Measurements from ENCODE around the gene OSBPL3. TPM values are rescaled to one million over a fixed set of nuclear protein-coding genes. Genes with fewer than 3 reads are reported as not detected.

The OSBPL3 gene
- total RNA-seq, 4 donors from 2014 or later = 8.9 to 22.6 (median 13.7) TPM

DNA sequence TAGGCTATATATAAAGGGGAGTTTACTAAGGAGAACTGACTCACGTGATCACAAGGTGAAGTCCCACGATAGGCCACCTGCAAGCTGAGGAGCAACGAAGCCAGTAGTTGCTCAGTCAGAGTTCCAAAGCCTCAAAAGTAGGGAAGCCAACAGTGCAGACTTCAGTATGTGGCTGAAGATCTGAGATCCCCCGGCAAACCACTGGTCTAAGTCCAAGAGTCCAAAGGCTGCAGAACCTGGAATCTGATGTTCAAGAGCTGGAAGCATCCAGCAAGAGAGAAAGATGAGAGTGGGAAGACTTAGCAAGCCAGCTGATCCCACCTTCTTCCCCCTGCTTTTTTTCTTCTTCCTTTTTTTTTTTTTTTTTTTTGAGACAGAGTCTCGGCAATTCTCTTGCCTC lies 195.7 kb downstream of the OSBPL3 start:
- 89 to 96% methylated on average over 5 of the region's 5 CpGs for WGBS, 2 donors
- no peak for TF ChIP-seq CTCF (IDR thresholded peaks at IDR 0.05)
- TF ChIP-seq POLR2A (IDR thresholded peaks at IDR 0.05) = no peak
- Histone ChIP-seq H3K27me3 (no peaks in the 10 kb centered on the region), H3K4me1 (no peaks in the 10 kb centered on the region), H3K4me3 (no peak overlapping the region), H3K27ac (no peak overlapping the region), H3K36me3 (no peaks in the 10 kb centered on the region), H3K9me3 (no peaks in the 10 kb centered on the region)
- intact Hi-C loops (cut with DNase I) = no loop called here
- DNase-seq = no peak

GRCh38 chr7:24783698-24784097 lies 196.3 kb downstream of the OSBPL3 start:
- 73 to 79% methylated on average over 2 of the region's 2 CpGs for WGBS, 2 donors
- Histone ChIP-seq H3K36me3 (no peaks in the 10 kb centered on the region), H3K9me3 (no peaks in the 10 kb centered on the region), H3K27me3 (no peaks in the 10 kb centered on the region), H3K27ac (no peak overlapping the region), H3K4me1 (no peaks in the 10 kb centered on the region), H3K4me3 (no peak overlapping the region)
- no peak for DNase-seq
- intact Hi-C loops (cut with DNase I) = no loop called here
- TF ChIP-seq POLR2A (IDR thresholded peaks at IDR 0.05) (no peak), CTCF (IDR thresholded peaks at IDR 0.05) (no peak)

DNA sequence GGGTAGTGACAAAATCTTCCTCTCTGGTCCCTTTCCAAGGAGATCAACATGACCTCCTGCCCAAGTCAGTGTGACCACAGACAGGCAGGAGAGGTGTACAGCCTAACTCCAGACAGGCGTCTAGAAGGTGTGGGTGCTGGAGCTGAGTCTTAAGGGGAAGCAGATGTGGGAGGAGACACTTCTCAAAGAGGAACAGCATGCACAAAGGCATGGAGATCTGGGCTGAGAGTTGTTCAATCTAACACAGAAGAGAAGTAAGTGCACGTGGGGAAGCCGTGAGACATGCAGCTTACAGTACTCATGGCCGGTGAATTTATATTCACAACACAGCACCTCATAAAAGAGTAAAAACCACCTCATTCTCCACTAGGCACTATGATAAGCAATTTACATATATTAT lies 198.9 kb downstream of the OSBPL3 start:
- WGBS, 2 donors = 70 to 92% methylated on average over 3 to 4 of the region's 4 CpGs
- no peaks in the 10 kb centered on the region for H3K36me3 ChIP-seq
- no peak overlapping the region for H3K4me3 ChIP-seq
- TF ChIP-seq POLR2A (IDR thresholded peaks at IDR 0.05) (no peak), CTCF (IDR thresholded peaks at IDR 0.05) (no peak)
- no peak overlapping the region for H3K27ac ChIP-seq
- no peaks in the 10 kb centered on the region for H3K9me3 ChIP-seq
- H3K4me1 ChIP-seq = no peaks in the 10 kb centered on the region
- no peaks in the 10 kb centered on the region for H3K27me3 ChIP-seq
- intact Hi-C loops (cut with DNase I) = no loop called here
- no peak for DNase-seq

GRCh38 chr7:24779283-24779655 lies 200.7 kb downstream of the OSBPL3 start:
- TF ChIP-seq POLR2A (IDR thresholded peaks at IDR 0.05) = no peak
- no peak for TF ChIP-seq CTCF (IDR thresholded peaks at IDR 0.05)
- no peak overlapping the region for H3K27ac ChIP-seq
- 87 to 94% methylated on average over 2 of the region's 2 CpGs for WGBS, 2 donors

GRCh38 chr7:24778543-24779282 lies 201.3 kb downstream of the OSBPL3 start:
- intact Hi-C loops (cut with DNase I) = no loop called here
- no peaks in the 10 kb centered on the region for H3K9me3 ChIP-seq
- H3K36me3 ChIP-seq = no peaks in the 10 kb centered on the region
- H3K27ac ChIP-seq = no peak overlapping the region
- WGBS, 2 donors = 59 to 71% methylated on average over 6 to 7 of the region's 9 CpGs
- no peaks in the 10 kb centered on the region for H3K4me1 ChIP-seq
- DNase-seq = no peak
- H3K4me3 ChIP-seq = no peak overlapping the region
- TF ChIP-seq POLR2A (IDR thresholded peaks at IDR 0.05) = no peak
- TF ChIP-seq CTCF (IDR thresholded peaks at IDR 0.05) = no peak
- H3K27me3 ChIP-seq = no peaks in the 10 kb centered on the region

More at GRCh38 chr7:24779283-24779655, 200.7 kb downstream of the OSBPL3 start:
- no peaks in the 10 kb centered on the region for H3K27me3 ChIP-seq
- no peak for DNase-seq
- no peaks in the 10 kb centered on the region for H3K36me3 ChIP-seq
- intact Hi-C loops (cut with DNase I) = no loop called here
- H3K4me3 ChIP-seq = no peak overlapping the region
- H3K4me1 ChIP-seq = no peaks in the 10 kb centered on the region
- H3K9me3 ChIP-seq = no peaks in the 10 kb centered on the region

Measured in esophagus squamous epithelium (tissue), 5 donors.